ENCODE measurements around the gene KCNMA1. TPM values are rescaled to one million over a fixed set of nuclear protein-coding genes. Genes with fewer than 3 reads are reported as not detected.
A peak's percentile ranks its signal among the peaks of the same experiment; 100 is the strongest.

KCNMA1 gene
- total RNA-seq, 1 donor from 2014 or later: 94.3 TPM

DNA sequence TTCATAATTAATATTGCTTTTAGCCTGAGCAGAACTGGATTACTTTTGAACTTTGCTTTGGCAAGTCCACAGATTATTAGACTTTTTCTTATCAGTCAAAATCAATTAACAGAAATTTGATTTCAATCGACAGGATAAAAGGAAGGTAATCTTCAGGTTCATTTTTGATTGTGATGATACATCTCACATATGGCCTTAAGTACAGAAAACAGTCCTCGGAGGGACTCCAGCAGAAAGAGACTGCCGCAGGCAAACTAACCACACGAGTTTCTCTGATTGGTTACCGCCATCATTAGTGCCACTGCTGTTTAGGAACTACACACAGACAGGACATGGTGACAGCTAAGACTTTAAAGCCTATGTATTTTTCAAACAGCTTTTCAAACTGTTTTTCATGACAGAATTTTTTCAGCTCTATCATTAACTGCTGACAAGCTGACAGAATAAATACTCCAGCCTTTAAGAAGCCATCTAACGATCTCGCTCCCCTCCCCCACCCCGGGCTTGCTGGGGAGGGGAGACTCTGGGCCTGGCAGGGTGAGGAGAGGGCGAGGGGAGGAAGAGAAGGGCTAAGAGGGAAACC lies 668.2 kb downstream of the KCNMA1 start:
- H3K36me3 ChIP-seq: no peaks in the 10 kb centered on the region
- no peak overlapping the region for H3K4me3 ChIP-seq
- no peak overlapping the region for H3K27ac ChIP-seq
- no peak for TF ChIP-seq POLR2AphosphoS5 (IDR thresholded peaks at IDR 0.05; ENCODE audit: insufficient read depth in 1 of 2, low read depth in 1 of 2)
- TF ChIP-seq, protein P1, sequence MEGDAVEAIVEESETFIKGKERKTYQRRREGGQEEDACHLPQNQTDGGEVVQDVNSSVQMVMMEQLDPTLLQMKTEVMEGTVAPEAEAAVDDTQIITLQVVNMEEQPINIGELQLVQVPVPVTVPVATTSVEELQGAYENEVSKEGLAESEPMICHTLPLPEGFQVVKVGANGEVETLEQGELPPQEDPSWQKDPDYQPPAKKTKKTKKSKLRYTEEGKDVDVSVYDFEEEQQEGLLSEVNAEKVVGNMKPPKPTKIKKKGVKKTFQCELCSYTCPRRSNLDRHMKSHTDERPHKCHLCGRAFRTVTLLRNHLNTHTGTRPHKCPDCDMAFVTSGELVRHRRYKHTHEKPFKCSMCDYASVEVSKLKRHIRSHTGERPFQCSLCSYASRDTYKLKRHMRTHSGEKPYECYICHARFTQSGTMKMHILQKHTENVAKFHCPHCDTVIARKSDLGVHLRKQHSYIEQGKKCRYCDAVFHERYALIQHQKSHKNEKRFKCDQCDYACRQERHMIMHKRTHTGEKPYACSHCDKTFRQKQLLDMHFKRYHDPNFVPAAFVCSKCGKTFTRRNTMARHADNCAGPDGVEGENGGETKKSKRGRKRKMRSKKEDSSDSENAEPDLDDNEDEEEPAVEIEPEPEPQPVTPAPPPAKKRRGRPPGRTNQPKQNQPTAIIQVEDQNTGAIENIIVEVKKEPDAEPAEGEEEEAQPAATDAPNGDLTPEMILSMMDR (IDR thresholded peaks at IDR 0.05): no peak
- no peak for TF ChIP-seq POLR2A (IDR thresholded peaks at IDR 0.05)
- no peaks in the 10 kb centered on the region for H3K9me3 ChIP-seq
- H3K27me3 ChIP-seq: no peaks in the 10 kb centered on the region
- peaks cover 35% of the 10 kb centered on the region for H3K4me1 ChIP-seq
- intact Hi-C loops (cut with DNase I): no loop called here
- no peak for DNase-seq (ENCODE audit: extremely low spot score in 2 of 2)

DNA sequence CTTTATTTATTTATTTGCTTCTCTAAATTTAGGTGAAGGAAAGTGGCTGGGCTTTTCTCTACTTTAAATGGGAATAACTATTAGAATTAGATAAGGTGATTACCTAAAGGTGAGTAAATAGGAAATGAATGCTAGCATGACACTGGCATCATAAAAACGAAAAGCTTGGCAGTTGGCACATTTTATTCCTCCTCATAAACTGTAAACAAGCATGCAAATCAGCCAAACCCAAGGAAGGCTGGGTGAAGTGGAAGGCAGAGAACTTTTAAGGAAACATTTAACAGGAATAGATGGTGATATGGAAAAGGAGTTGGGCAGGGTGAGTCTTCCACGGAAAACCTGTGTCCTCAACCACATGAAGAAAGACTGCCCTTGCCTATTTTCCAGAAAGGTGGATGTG lies 669.1 kb downstream of the KCNMA1 start:
- no peak overlapping the region for H3K27ac ChIP-seq

DNA sequence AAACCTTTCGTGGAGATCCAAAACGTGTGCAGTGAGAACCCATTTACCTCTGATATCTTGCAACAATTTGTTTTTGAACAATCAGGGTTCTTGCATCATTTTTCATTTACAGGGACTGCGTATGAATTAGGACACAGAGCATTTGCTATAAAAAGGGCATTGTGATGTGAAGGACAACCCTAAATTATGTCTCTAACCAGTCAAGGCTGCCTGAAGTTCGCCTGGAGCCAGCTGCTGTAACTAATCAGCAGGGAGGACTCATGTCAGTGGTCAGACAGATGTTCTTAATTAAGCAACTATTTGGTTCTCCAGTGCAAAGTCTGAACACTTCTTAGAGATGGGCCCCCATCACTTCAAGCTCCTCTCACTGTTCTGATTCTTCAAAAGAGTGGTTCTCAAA lies 674.8 kb downstream of the KCNMA1 start:
- Histone ChIP-seq H3K4me3 (no peak overlapping the region), H3K27ac (peak overlapping the region; percentile 61), H3K4me1 (peaks cover 17% of the 10 kb centered on the region), H3K36me3 (no peaks in the 10 kb centered on the region), H3K9me3 (no peaks in the 10 kb centered on the region), H3K27me3 (no peaks in the 10 kb centered on the region)
- intact Hi-C loops (cut with DNase I): no loop called here
- peak; percentile 27 to 46 for TF ChIP-seq POLR2AphosphoS5 (IDR thresholded peaks at IDR 0.05; ENCODE audit: insufficient read depth in 1 of 2, low read depth in 1 of 2)
- TF ChIP-seq POLR2A (IDR thresholded peaks at IDR 0.05): no peak
- TF ChIP-seq, protein P1 (IDR thresholded peaks at IDR 0.05): no peak
- DNase-seq (ENCODE audit: extremely low spot score in 2 of 2): no peak

More for the DNA sequence above, 669.1 kb downstream of the KCNMA1 start:
- Histone ChIP-seq H3K36me3 (no peaks in the 10 kb centered on the region), H3K4me1 (peaks cover 27% of the 10 kb centered on the region), H3K9me3 (no peaks in the 10 kb centered on the region), H3K27me3 (no peaks in the 10 kb centered on the region), H3K4me3 (no peak overlapping the region)
- TF ChIP-seq, protein P1 (IDR thresholded peaks at IDR 0.05): no peak
- TF ChIP-seq POLR2A (IDR thresholded peaks at IDR 0.05) (no peak), POLR2AphosphoS5 (IDR thresholded peaks at IDR 0.05; ENCODE audit: insufficient read depth in 1 of 2, low read depth in 1 of 2) (no peak)
- intact Hi-C loops (cut with DNase I): no loop called here
- DNase-seq (ENCODE audit: extremely low spot score in 2 of 2): no peak

DNA sequence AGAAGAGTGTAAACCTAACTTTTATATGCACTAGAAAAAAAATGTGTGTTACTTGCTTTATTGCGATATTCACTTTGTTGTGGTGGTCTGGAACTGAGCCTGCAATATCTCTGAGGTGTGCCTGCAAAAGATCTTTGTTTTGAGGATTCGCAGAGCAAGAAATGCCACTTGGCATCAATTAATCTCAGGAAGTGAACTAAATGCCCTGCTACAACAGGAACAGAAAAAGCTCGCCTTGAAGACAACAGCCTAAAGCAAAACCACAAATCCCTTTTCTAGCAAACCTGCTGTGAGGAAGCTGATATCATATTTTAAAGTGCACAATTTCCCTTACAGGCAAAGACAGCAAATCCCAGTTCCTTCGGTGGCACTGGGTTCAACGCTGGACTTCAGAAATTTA lies 675.8 kb downstream of the KCNMA1 start:
- intact Hi-C loops (cut with DNase I): no loop called here
- TF ChIP-seq POLR2A (IDR thresholded peaks at IDR 0.05) (no peak), POLR2AphosphoS5 (IDR thresholded peaks at IDR 0.05; ENCODE audit: insufficient read depth in 1 of 2, low read depth in 1 of 2) (no peak)
- TF ChIP-seq, protein P1 (IDR thresholded peaks at IDR 0.05): no peak

DNA sequence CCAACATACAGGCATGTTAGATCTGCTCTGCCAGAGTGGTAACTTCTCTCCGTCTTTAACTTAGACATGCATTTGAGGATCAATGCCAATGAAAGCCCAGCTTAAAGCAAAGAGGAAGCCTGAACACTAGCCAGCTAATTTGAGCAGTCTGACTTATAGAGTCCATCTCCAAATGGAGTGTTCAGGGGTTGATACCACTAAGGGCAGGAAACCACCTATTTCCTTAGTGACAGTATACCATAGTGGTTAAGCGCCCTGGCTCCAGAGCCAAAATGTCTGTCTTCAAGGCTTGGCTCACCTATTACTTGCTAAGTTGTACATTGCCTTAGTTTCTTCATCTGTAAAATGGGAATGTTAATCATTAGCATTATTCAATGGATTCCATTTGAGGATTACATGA lies 678.5 kb downstream of the KCNMA1 start:
- H3K36me3 ChIP-seq: no peaks in the 10 kb centered on the region
- no peaks in the 10 kb centered on the region for H3K9me3 ChIP-seq
- TF ChIP-seq POLR2A (IDR thresholded peaks at IDR 0.05): no peak
- TF ChIP-seq, protein P1 (IDR thresholded peaks at IDR 0.05): no peak
- no peak for TF ChIP-seq POLR2AphosphoS5 (IDR thresholded peaks at IDR 0.05; ENCODE audit: insufficient read depth in 1 of 2, low read depth in 1 of 2)
- no peak for DNase-seq (ENCODE audit: extremely low spot score in 2 of 2)
- no peak overlapping the region for H3K4me3 ChIP-seq
- intact Hi-C loops (cut with DNase I): no loop called here
- no peak overlapping the region for H3K27ac ChIP-seq
- H3K27me3 ChIP-seq: no peaks in the 10 kb centered on the region
- peaks cover 17% of the 10 kb centered on the region for H3K4me1 ChIP-seq

More for the DNA sequence above, 675.8 kb downstream of the KCNMA1 start:
- H3K4me1 ChIP-seq: peaks cover 17% of the 10 kb centered on the region
- no peak overlapping the region for H3K4me3 ChIP-seq
- no peak for DNase-seq (ENCODE audit: extremely low spot score in 2 of 2)
- H3K36me3 ChIP-seq: no peaks in the 10 kb centered on the region
- H3K9me3 ChIP-seq: no peaks in the 10 kb centered on the region
- peak overlapping the region; percentile 61 for H3K27ac ChIP-seq
- H3K27me3 ChIP-seq: no peaks in the 10 kb centered on the region

Measured in vagina (tissue), 2 donors.